ENCODE data around the gene SYT14.

Gene SYT14

GRCh38 chr1:210207597-210208450 lies 269.8 kb downstream of the SYT14 start:
- no peak for DNase-seq (ENCODE audit: low read depth)

DNA sequence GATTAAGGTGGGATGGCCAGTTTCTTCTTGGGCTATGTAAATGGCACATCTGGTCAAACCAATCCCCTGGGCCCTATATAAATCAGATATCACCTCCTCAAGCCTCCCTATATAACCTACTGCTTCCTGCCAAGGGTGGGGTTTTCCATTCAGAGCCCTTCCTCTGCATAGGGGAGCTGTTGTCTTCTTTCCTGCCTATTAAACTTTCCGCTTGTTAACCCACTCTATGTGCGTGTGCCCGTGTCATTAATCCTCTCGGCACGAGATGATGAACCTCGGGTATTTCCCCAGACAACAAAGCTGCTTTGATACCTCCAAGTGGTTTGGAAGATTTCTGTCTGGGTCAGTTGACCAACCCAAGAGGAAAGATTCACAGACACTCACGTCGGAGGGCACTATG lies 275.3 kb downstream of the SYT14 start:
- no peak for DNase-seq (ENCODE audit: low read depth)

- no peak for DNase-seq (ENCODE audit: low read depth)
These were observed 276.8 kb downstream of the SYT14 start for GRCh38 chr1:210214573-210215409.

DNA sequence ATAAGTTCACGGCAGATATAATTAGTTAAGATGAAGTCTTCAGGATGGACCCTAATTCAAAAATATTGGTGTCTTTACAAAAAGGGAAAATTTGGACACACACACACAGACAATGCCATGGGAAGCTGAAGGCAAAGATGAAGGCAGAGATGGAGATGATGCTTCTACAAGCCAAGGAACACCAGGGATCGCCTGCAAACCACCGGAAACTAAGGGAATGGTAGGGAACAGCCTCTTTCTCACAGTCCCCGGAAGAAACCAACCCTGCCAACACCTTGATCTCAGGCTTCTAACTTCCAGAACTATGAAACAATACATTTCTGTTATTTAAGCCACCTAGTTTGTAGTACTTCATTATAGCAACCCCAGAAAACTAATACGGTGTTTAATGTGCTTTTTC lies 279.5 kb downstream of the SYT14 start:
- no peak for DNase-seq (ENCODE audit: low read depth)

DNA sequence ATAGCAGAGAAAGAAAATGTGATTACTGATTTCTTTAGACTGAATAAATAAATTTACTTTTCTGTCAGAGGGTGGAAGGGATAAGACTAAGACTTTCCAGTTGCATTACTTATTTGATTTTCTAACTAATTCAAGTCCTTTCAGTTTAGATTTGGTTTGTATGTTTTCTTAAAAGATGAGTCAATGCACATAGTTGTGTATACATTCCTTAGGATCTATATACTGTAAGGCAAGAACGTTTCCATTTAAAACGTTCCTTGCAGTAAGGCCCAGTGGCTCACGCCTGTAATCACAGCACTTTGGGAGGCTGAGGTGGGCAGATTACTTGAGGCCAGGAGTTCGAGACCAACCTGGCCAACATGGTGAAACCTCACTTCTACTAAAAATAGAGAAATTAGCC lies 280.0 kb downstream of the SYT14 start:
- DNase-seq (ENCODE audit: low read depth): no peak
